ENCODE data around the gene ABCA7.
A peak's percentile ranks its signal among the peaks of the same experiment; 100 is the strongest.

Gene ABCA7

GRCh38 chr19:1057176-1057855 is 17.4 kb downstream of the ABCA7 start:
- DNase-seq (ENCODE audit: low read depth) = no peak

- DNase-seq (ENCODE audit: low read depth) = no peak
Measured at GRCh38 chr19:1058112-1058511, 18.2 kb downstream of the ABCA7 start.

- DNase-seq (ENCODE audit: low read depth) = no peak
Measured at GRCh38 chr19:1060689-1061088, 20.8 kb downstream of the ABCA7 start.

- DNase-seq (ENCODE audit: low read depth) = no peak
Measured at GRCh38 chr19:1061987-1062386, 22.1 kb downstream of the ABCA7 start.

GRCh38 chr19:1062387-1063029 is 22.6 kb downstream of the ABCA7 start:
- no peak for DNase-seq (ENCODE audit: low read depth)

- DNase-seq (ENCODE audit: low read depth) = no peak
Measured at GRCh38 chr19:1063030-1063908, 23.4 kb downstream of the ABCA7 start.

GRCh38 chr19:1063909-1064660 is 24.2 kb downstream of the ABCA7 start:
- DNase-seq (ENCODE audit: low read depth) = no peak

- DNase-seq (ENCODE audit: low read depth) = peak; percentile 70
Measured at GRCh38 chr19:1064661-1065605, 25.0 kb downstream of the ABCA7 start.

GRCh38 chr19:1065606-1066109 is 25.8 kb downstream of the ABCA7 start:
- no peak for DNase-seq (ENCODE audit: low read depth)

- no peak for DNase-seq (ENCODE audit: low read depth)
Measured at GRCh38 chr19:1066251-1066747, 26.4 kb downstream of the ABCA7 start.

- peak; percentile 73 for DNase-seq (ENCODE audit: low read depth)
Measured at GRCh38 chr19:1066748-1067340, 26.9 kb downstream of the ABCA7 start, which contains the start of gene ARHGAP45. ARHGAP45 (plus strand) TSS chr19:1067167; CDS start chr19:1067406, 239 bp downstream.

GRCh38 chr19:1067341-1067957 is 27.5 kb downstream of the ABCA7 start:
- DNase-seq (ENCODE audit: low read depth) = no peak

- no peak for DNase-seq (ENCODE audit: low read depth)
Measured at GRCh38 chr19:1068009-1069001, 28.4 kb downstream of the ABCA7 start.

GRCh38 chr19:1069009-1069779 is 29.3 kb downstream of the ABCA7 start:
- DNase-seq (ENCODE audit: low read depth) = no peak

GRCh38 chr19:1070576-1070930 is 30.6 kb downstream of the ABCA7 start:
- DNase-seq (ENCODE audit: low read depth) = no peak

- no peak for DNase-seq (ENCODE audit: low read depth)
Measured at GRCh38 chr19:1070931-1071791, 31.3 kb downstream of the ABCA7 start.
